Regular cardiac myocyte (primary cell): ENCODE measurements around the gene C1QL2. TPM values are rescaled to one million over a fixed set of nuclear protein-coding genes. Genes with fewer than 3 reads are reported as not detected.

Experiments
- total RNA-seq: library from RNA; depleted of rRNA; stranded (reverse); fragments of >200 nt; gene quantifications from 2 replicates; pipeline ENCODE4 v1.2.3, GENCODE V29; 2014

C1QL2 gene
- not detected in 2 replicates for total RNA-seq

GRCh38 chr2:119158563-119159347 lies at the start of gene C1QL2:
TSS of gene C1QL2 (minus strand) at chr2:119158751. CDS start at chr2:119158269, 482 bp downstream.

Other genes with a start within 250 kb of the C1QL2 start
- not detected in 2 replicates for gene MARCO, start 216.6 kb downstream of the C1QL2 start, total RNA-seq
- gene STEAP3, start 65.1 kb upstream of the C1QL2 start, total RNA-seq = 7.6 and 31.4 TPM in 2 replicates
- 5.6 and 8.6 TPM in 2 replicates for gene C2orf76, start 208.1 kb upstream of the C1QL2 start, total RNA-seq
- gene DBI, start 208.2 kb upstream of the C1QL2 start, total RNA-seq = 46.8 and 102 TPM in 2 replicates